IPS DF 19.7 (cell line): ENCODE data around the gene BOLA1.
"Not testable (repeated sequence)": the region's sequence is repeated elsewhere in the genome, so short reads cannot be mapped to it uniquely, and the experiment has no call there.

ENCODE experiments used
- DNase-seq: peaks from one replicate; pipeline ENCODE4 v3.0.0-alpha.2; 2013; ENCODE audit warnings: low read depth, low spot score

Gene BOLA1

DNA sequence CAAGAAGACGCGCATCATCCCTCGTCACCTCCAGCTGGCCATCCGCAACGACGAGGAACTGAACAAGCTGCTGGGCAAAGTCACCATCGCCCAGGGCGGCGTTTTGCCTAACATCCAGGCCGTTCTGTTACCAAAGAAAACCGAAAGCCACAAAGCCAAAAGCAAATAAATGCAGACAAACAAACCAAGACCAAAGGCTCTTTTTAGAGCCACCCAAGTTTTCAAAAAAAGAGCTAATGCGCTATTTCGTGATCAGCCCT, 12.2 kb upstream of the BOLA1 start:
- not testable (repeated sequence) for DNase-seq

DNA sequence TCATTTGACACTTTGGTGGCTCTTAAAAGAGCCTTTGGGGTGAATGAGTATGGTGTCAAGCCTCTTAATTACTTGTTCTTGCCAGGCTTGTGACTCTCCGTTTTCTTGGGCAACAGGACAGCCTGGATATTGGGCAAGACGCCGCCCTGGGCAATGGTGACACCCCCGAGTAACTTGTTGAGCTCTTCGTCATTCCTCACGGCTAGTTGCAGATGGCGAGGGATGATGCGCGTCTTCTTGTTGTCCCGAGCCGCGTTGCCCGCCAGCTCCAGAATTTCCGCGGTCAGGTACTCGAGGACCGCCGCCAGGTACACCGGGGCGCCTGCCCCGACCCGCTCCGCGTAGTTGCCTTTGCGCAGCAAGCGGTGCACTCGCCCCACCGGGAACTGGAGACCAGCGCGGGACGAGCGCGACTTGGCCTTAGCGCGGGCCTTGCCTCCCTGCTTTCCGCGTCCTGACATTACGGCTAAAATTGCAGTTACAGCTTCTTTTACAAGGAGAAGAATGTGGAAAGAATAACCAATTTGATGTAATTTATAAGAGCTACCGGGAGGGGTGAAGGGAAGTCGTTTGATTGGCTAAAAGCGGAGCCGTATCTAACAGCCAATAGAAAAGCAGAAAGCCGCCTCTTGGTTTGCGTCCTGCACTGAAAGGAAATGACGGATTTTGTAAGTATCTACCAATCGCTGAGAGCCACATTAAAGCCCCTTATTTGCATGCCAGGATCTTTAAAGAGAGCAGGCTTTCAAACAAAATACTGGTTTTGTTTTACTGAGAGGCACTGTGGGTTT, 11.7 kb upstream of the BOLA1 start:
- DNase-seq = peak; percentile 96

DNA sequence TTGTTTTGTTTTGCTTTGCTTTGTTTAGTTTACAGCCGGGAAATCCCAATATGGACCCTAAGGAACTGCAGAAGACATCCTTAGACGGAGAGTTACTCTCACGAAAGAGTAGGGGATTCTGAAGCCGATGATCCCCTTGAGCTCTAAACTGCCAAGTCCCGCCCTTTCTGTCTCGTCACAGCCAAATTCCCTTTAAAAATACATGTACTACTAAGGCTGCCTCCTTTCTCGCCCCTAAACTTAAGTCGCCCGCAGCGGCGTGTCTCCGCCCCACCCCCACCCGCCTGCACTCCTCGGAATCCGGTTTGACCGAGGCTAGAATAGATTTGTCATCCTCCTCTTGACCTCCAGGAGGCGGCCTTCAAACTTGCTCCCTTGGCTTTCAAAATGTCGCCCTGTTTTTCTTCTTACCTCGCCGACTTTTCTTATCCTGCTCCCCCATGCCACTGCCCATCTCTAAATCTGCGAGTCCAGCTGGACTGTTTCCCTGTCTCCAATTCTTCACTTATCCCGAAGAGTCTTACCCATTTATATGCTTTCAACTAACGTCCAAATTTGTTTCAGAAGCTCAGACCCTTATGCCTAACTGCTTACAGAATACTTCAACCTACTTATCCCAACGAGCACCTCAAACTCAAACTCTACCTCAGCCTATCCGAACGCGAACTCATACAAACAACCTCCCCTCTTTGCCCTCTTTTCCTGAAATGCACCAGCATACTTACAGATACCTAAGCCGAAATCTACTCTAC, 10.9 kb upstream of the BOLA1 start:
- no peak for DNase-seq

DNA sequence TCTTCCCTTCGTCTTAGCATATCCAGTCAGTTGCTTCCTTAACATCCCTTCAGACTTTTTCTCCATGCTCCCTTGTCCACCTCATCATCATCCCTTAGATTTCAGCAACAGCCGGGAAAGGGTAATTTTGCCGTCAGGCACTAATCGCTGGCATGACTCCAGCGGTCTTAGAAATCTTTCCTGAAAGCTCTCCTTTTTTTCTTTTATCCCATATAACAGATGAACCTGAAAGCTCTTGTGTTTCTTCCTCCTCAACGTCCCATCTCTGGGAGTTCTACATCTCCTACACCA, 10.4 kb upstream of the BOLA1 start:
- no peak for DNase-seq

DNA sequence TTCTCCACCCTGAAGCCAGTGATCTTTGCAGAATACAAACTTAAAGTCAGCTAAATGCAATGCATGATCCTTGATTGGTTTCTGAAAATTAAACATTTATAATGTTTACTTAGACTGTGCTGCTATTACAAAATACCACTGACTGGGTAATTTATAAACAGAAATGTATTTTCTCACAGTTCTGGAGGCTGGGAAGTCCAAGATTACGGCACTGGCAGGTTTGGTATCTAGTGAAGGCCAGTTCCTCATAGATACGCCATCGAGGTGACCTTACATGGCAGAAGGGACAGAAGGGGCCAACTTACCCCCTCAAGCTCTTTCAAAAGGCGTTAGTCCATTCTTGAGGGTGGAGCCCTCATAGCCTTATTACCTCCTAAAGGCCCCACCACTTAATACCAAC, 2.8 kb upstream of the BOLA1 start:
- DNase-seq = no peak

DNA sequence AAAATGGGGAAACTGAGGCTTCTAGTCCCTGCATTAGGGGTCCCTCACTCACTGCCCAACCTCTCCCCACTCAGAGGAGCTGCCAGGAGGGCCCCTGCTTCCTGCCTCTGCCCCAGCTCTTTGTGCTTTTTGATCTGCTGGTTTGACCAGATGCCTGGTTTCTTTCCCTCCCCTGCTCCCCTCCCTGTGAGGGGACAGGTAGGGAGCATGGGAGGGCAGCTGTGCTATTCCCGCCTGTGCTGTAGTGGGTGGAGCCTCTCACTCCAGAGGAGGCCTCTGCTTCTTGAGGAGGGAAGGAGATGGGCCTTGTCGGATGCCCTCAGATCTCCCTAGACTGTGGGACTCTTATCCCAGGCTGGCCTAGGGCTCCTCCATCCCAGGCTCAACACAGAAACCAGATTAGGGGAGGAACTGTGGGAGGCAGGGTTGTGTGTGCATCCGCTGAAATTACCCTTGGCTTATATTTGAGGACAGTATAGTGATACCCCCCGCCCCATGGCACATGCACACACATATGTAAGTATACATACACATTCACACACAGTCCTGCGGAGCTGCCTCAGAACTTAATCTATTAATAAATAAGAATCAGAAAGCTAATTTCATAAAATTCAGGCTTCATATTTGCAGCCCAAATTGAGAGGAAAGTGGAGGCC, 4.6 kb downstream of the BOLA1 start:
- no peak for DNase-seq

DNA sequence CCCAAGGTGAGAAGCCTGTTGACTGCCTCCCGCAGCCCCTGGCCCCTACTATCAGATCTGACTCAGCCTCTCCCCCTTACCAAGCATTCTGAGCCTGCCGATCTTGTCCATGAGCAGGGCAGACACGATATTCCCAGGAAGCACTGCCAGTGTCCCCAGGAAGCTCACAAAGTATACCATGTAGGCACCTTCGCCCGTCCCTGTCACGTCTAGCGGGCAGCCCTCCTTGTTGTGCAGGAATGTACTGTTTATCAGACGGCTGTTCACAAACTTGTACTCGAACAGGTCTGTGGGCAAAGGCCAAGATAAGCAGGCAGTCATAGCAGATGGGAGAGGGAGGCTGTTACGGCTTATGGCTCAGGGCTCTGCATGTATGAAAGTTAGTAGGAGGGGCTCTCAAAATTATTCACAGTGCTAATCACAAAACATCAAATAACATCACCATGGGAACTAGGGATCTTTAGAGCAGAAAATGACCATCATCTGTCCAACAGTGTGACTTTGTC, 7.3 kb downstream of the BOLA1 start:
- no peak for DNase-seq

DNA sequence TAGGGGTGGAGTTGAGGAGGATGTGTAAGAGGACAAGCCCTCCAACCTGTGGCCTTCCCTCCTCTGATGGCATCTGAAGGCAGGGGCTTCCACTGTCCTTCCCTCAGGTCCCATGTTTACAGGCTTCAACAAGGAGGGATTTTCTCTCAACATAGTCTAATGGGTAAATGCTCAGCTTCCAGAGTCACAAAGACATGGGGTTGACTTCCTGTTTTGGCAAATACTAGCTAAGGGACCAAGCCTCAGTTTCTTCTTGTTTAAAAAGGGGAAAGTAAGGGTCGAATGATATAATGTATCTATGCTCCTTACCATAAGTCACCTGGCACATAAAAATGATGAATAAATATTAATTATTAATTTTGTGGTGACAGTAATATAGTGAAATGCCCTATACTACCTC, 15.2 kb downstream of the BOLA1 start:
- no peak for DNase-seq

DNA sequence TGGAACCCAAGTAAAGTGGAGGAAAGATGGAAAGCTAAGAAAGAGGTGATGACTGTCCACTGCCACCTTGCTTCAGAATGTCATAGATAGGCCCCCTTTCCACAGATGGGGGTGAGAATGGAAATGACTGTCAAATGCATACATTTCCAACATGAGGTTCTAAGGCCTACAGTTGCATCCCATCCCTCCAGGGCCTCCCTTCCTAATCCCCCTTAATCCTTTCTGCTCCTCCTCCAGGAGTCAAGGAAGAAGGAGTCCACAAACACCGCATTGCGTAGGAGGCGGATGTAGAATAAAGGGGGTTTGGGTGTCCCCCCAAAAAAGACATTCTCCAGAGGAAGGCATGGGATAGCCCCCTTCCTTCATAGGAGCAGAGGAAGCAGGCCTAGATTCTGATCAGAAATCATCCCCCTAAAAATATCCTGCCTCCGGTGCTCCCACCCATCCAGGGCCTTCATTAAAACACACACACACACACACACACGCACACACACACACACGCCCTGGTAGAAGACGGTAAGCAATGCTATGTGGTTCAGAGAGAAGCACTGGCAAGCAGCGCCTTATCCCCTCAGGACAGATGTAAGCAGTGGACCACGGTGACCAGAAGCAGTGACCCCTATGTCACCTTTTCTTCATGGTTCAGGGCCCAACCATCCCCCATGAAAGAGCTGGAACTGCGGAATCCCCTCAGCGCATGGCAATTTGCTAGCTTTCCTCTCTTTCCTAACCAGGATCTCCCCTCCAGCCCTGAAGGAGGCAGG, 16.2 kb downstream of the BOLA1 start:
- DNase-seq = no peak

DNA sequence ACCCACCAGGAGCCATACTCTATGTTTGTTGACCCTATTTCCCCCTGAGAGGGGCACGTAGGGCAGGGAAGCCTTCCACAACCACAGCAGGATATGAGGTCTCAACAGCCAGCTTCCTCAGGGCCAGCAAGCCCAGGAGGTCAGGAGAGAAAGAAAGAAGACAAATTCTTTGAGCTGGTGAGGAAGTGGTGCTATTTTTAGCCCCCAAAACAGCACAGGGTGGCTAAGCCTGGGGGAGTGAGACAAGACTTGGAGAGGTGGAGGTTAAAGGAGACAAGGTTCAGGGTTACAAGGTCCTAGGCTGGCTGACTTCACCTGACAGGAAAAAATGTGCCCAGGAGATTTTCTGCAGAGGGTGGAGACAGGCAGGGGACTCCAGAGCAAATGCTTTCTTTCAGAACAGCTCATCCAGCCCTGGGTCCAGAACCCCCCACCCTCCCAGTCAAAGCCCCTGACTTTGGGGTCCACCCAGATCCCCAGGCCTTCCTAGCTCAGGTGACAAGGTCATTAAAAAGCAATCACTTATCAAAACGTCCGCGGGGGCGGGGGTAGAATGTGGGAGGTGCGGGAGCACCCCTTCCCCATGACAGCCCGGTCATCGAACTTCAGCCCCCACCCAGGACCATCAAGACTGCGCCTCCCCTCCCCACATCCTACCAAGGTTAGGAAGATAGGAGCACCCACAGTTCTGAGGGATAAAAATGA, 17.0 kb downstream of the BOLA1 start:
- no peak for DNase-seq

DNA sequence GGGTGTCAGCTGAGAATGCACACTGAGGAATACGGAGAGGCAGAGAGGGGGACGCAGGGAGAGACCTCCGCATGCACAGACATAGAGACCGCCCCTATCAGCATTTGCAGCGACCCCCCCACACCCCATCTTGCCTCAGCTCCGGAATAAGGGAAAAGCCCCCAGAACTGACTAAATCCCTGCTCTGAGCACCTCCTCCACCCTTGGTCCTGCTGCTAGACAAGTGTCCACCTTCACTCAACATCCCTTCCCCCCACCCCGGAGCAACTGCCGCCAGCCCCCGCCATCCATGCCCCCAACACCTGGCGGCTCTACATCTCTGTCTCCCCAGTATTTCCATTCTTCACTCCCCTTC, 17.5 kb downstream of the BOLA1 start:
- DNase-seq = no peak

DNA sequence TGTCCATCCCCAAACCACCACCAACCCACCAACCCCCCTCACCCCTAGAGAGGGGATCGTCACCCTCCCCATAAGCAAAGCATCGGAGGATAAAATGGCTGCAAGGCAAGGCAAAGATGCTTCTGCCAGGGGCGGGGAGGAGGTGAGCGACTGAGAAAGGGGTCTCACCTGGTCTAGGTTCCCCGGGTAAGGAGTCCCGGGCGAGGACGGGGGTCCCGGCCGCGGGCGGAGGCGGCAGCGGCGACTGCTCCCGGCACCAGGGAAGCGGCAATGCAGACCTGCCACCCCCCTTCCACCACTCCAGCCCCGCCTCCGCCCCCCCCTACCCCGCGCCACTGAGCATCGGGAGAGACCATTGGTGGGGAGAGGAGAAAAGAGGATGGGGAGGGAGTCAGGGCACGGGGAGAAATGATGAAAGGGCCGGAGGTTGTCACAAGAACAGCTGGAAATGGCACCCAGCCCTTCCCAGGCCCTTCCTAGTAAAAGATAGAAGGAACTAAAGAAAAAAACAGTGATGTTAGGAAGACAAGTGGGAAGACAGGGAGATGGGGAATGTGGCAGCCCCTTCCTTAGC, 18.3 kb downstream of the BOLA1 start, which contains the start of gene SV2A:
TSS of gene SV2A (minus strand) at position 274 of the 574 bp plus-strand sequence. CDS start 4,004 bp downstream, outside the sequence.
- no peak for DNase-seq

DNA sequence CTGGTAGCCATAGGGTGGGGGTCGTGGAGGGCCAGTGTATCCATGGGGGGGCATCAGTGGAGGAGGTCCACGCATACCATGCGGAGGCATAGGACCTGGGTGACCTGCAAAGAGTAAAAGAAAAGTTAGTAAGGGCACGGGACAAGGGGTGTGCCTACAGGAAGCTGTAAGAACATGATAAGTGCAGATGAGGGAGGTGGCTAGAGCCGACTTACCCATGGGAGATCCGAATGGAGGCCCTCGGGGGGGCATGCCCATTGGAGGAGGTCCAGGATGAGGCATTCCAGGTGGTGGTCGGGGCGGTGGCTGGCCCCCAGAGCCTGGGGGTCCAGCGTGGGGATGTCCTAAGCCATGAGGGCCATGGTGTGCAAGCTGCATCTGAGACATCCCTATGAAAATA, 24.3 kb downstream of the BOLA1 start:
- DNase-seq = no peak

DNA sequence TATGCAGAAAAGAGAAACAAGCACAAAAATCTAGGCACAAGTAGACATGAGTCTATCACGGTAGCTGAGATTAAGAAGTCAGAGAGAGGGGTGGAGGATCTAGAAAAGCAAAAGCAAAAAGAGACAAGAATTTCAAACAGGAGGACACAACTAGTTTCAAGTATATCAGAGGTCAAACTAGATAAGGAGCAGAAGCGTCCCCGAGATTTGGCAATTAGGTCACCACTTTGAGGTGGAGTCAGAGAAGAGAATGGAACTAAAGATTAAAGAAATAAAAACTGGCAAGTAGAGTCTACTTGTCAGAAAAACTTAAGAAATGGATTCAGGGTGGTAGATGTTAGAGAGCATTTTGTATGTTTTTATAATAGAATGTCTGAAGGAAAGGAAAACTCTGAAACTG, 26.0 kb downstream of the BOLA1 start:
- DNase-seq = no peak

DNA sequence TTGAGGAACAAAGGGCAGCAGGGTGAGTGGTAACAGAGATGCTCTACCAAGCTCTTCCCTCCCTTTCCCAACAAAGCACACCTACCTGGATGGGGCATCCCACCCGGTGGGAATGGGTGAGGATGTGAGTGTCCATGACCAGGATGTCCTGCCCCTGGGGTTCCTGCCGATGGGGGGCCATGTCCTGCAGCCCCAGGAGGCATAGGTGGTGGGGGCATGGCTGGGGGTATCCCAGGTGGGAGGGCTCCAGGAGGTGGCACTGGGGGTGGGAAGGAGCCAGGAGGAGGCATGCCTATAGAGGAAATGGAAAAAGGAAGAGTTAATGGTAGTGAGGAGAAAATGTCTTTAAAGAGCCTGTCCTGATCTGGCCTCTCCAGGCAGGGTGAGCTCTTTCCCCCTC, 26.4 kb downstream of the BOLA1 start:
- no peak for DNase-seq

DNA sequence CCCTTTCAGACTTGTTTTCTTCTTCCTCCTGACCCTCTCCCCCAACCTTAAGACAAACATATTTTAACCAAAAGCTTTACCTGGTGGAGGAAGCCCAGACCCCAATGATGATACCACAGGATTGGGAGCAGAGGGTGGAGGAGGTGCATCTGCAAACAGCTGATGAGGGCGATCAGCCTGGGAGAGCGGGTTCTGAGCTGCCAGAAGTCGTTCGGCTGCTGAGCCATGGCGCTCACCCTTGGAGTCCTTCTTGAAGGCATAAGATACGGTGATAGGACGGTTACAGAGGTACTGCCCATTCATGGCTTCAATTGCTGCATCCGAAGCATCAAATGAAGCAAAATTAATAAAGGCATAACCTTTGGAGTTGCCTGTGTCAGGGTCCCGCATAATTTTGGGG, 26.9 kb downstream of the BOLA1 start:
- no peak for DNase-seq

DNA sequence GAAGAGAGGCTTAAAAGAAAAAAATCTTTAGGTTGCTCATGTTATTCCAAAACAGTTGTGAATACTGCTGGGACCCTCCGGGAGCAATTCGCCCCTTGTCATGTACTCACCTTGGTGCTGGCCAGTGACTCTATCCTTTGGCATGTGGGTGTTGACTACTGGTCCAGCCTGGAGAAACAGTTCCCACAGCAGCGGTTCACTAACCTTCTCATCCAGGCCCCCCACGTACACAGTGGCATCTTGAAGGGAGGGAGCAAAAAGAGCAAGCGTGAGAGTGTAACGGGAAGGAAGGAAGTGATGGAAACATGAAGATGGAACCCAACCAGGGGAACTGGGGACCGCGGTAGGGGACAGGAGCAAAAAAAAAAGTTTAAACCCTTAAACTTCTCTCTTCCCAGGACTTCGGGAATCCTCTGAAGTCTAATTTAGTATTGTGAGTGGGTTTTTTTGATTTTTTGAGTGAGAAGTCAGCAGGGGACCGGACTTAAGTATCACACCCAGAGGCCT, 27.7 kb downstream of the BOLA1 start:
- no peak for DNase-seq

DNA sequence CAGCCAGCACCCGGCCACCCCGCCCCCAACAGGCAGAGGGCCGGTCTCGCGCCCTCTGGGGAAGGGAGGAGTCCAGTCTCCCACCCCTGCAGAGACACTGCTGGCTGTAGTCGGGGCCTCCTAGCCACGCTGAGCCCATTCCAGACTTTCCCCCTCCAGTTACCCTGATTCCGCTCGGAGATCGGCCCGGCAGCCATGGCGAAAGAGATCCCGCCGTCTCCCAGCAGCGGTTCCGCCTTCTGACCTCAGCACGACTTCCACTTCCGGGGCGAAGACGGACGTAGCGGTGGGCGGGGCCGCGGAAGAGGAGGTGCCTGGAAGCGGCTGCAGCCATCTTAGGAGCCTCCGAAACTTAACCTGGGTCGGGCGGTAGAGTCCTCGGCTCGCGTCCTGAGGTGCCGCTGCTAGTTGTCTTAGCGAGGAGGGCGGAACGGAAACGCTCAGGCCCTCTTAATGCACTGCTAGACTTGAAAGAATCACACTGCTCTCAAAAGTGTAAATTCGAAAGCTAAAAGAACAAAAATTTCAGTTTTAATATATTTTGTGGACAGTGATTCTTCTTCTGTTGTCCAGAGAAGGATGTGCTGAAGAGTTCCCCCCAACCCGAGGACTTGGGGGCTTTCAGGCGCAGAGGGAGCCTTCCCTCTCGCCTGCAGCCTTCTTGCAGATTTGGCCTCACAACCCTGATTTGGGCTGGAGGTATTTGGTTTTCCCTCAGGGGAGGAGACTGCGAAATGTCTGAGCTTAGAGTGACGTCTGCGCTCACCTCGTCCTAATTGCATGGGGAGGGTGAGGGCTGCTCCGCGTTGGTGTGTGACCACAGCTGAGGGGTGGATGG, 28.4 kb downstream of the BOLA1 start, which contains the start of gene SF3B4:
TSS of gene SF3B4 (minus strand) at position 241 of the 838 bp plus-strand sequence. CDS start at position 197, 44 bp downstream.
- DNase-seq = peak; percentile 81

DNA sequence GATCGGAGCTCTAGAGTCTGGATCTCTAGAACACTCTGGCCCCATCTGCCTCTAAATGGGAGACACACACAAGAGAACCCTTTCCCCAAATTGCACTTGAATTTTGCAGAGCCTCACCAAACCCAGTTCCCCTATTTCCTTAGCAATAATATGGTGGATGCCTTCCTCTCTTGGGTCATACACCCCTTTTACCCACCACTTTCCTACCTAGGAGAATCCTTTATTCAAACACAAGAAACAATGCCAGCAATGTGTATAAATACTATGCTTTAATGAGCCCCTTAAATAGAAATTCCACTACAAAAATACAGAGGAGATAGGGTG, 29.0 kb downstream of the BOLA1 start:
- no peak for DNase-seq

DNA sequence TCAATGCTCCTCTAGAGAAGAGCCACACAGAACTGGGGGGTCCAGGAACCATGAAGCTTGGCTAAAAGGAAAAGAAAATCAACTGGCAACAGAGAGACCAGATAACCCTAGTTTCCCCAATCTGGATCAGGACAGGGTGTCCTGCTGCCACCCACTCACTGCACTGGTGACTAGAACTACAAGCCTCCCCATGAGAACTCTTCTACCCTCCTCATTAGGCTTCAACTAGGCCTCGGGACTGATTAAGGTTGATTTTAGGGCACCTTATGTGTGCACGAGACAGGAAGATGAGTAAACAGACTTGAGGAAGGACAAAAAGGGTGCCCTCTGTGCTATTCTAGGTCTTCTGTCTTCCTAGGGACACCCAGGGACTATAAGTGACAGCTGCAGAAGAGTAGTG, 30.5 kb downstream of the BOLA1 start:
- DNase-seq = no peak
